C4-2B (cell line): Measurements from ENCODE around the gene LMAN2L.

Experiments used
- H3K27ac ChIP-seq: fragments of 450-650 bp; 2 replicates; pipeline ENCODE4 v1.5.1; 2017
- CTCF ChIP-seq: fragments of 450-650 bp; conservative IDR thresholded peaks from 2 replicates; pipeline ENCODE4 v1.5.1; 2017; ENCODE audit warnings: mild to moderate bottlenecking
- ZFX ChIP-seq: fragments of 450-650 bp; IDR thresholded peaks from 2 replicates; pipeline ENCODE4 v1.6.1; 2017

LMAN2L gene

DNA sequence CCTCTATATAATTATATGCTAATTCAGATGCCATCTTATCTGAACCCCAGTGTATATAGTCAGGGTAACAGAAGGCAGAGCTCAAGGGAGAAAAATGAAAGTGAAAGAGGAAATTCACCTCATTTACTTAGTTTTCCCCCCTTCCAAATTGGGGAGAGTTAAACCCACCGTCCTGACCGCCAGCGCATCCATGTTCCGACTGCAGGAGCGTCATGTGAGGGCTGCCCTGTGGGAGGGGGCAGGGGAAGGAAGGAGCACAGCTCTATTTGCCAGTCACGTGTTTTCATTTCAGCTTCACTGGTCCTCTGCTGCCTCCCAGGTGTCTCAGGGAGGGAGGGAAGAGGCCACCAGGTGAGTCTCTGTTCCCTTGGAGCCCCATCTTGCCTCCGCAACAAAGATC lies 34.1 kb upstream of the LMAN2L start:
- H3K27ac ChIP-seq: no peak overlapping the region
- TF ChIP-seq ZFX: no peak
- TF ChIP-seq CTCF: no peak

- no peak overlapping the region for H3K27ac ChIP-seq
- no peak for TF ChIP-seq ZFX
- TF ChIP-seq CTCF: no peak
These were observed 33.2 kb upstream of the LMAN2L start for GRCh38 chr2:96772903-96773671.

GRCh38 chr2:96771796-96772618 lies 32.1 kb upstream of the LMAN2L start:
- peak overlapping the region; percentile 61 for H3K27ac ChIP-seq
- TF ChIP-seq ZFX: no peak
- TF ChIP-seq CTCF: no peak; the same call in 1 of the 2 replicates

GRCh38 chr2:96770442-96771202 lies 30.8 kb upstream of the LMAN2L start:
- TF ChIP-seq CTCF (no peak), ZFX (no peak)
- peak overlapping the region; percentile 61 for H3K27ac ChIP-seq

- peak overlapping the region; percentile 61 for H3K27ac ChIP-seq
- TF ChIP-seq ZFX (no peak), CTCF (no peak)
These were observed 29.9 kb upstream of the LMAN2L start for GRCh38 chr2:96769814-96770213.

- no peak for TF ChIP-seq CTCF
- H3K27ac ChIP-seq: no peak overlapping the region
These were observed 28.3 kb upstream of the LMAN2L start for GRCh38 chr2:96768083-96768561.
